HUES48 (cell line): ENCODE data around the gene PIK3C2G.

Experiments used
- H3K27ac ChIP-seq: one replicate; pipeline ENCODE4 v1.7.0; 2013; ENCODE audit warnings: low read depth, low read length, inconsistent platforms
- H3K27me3 ChIP-seq: 2 replicates; pipeline ENCODE4 v1.6.1; 2013; ENCODE audit warnings: mild to moderate bottlenecking, low read length; ENCODE audit not compliant: control insufficient read depth, insufficient read depth
- H3K36me3 ChIP-seq: 2 replicates; pipeline ENCODE4 v1.6.1; 2013; ENCODE audit warnings: low read length; ENCODE audit not compliant: control insufficient read depth, insufficient read depth
- H3K4me1 ChIP-seq: 2 replicates; pipeline ENCODE4 v1.6.1; 2013; ENCODE audit warnings: mild to moderate bottlenecking, low read length; ENCODE audit not compliant: control insufficient read depth, insufficient read depth
- H3K4me3 ChIP-seq: 2 replicates; pipeline ENCODE4 v1.5.1; 2013; ENCODE audit warnings: mild to moderate bottlenecking, low read depth, low read length
- H3K9ac ChIP-seq: 2 replicates; pipeline ENCODE4 v1.6.1; 2013; ENCODE audit warnings: mild to moderate bottlenecking, low read depth, low read length, moderate library complexity
- H3K9me3 ChIP-seq: 2 replicates; pipeline ENCODE4 v1.6.1; 2013; ENCODE audit warnings: low read length; ENCODE audit not compliant: control insufficient read depth, insufficient read depth

PIK3C2G gene

DNA sequence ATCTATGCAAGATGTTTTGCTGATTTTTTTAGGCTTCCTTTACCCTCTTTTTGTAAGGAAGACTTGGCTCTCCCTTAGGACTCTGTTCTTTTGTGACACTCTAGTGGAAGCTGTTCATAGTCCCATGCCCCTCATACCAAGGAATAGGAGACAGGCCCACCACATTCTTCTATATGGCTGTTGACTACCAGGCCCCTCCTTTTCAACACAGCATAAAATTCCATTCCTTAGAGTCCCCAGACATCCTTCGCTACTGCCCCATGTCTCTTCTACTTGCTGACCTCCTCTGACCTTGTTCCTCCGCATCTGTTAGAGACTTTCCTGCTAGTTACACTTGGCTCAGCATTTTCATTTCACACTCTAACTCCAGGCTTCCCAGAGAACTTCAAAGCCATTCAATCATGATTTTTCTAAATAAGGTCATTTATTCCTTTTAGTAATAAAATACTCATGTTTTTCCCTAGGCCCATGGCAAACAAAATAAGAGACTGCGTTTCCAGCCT lies 9.7 kb downstream of the PIK3C2G start:
- no peaks in the 10 kb centered on the region for H3K9me3 ChIP-seq

DNA sequence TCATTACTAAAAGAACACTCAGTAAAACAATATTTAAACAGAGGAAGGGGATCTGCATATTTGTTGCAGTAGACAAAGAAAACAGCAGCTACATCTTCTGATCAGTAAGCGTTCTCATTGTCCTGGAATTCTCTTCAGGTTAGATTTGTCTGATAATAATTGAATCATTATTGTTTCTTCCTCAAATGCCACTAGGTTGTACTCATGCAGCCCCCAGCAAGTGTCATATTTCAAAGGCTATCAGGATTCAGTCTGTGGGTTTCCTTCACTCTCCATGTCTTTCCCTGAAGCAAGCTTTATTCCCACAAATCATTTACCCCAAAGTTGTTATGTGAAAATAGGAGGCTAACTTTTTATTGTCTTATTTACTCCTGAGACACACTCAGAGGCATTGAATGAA lies 14.7 kb downstream of the PIK3C2G start:
- Histone ChIP-seq H3K36me3 (no peaks in the 10 kb centered on the region), H3K9ac (no peak overlapping the region), H3K4me1 (no peaks in the 10 kb centered on the region), H3K27ac (no peak overlapping the region), H3K4me3 (no peak overlapping the region), H3K27me3 (no peaks in the 10 kb centered on the region), H3K9me3 (no peaks in the 10 kb centered on the region)

More for the DNA sequence above, 9.7 kb downstream of the PIK3C2G start:
- Histone ChIP-seq H3K4me1 (no peaks in the 10 kb centered on the region), H3K9ac (no peak overlapping the region), H3K4me3 (no peak overlapping the region), H3K27me3 (no peaks in the 10 kb centered on the region), H3K27ac (no peak overlapping the region), H3K36me3 (no peaks in the 10 kb centered on the region)

DNA sequence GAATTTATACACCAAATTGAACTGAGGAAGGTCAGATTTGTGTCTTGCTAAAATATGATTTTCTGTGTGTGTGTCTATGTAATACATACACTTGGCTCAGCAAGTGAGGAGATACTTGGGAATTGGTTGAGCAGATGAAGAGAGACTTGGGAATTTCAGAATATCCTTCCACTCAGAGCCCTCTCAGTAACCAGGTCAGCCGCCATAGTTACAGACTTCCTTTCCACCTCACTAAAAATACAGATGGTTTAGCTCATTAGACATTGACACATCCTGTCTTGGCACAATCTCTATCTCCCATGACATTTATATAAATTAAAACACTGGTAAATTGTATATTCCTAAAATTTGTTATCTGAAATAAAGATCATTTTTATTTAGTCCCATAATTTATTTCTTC lies 15.9 kb downstream of the PIK3C2G start:
- Histone ChIP-seq H3K9me3 (no peaks in the 10 kb centered on the region), H3K27ac (no peak overlapping the region), H3K36me3 (no peaks in the 10 kb centered on the region), H3K4me3 (no peak overlapping the region), H3K9ac (no peak overlapping the region), H3K4me1 (no peaks in the 10 kb centered on the region), H3K27me3 (no peaks in the 10 kb centered on the region)

GRCh38 chr12:18280728-18281127 lies 19.4 kb downstream of the PIK3C2G start:
- H3K27me3 ChIP-seq: no peaks in the 10 kb centered on the region
- H3K4me3 ChIP-seq: no peak overlapping the region
- H3K27ac ChIP-seq: no peak overlapping the region
- peaks cover 16% of the 10 kb centered on the region for H3K4me1 ChIP-seq
- H3K9me3 ChIP-seq: no peaks in the 10 kb centered on the region
- H3K9ac ChIP-seq: no peak overlapping the region
- no peaks in the 10 kb centered on the region for H3K36me3 ChIP-seq

DNA sequence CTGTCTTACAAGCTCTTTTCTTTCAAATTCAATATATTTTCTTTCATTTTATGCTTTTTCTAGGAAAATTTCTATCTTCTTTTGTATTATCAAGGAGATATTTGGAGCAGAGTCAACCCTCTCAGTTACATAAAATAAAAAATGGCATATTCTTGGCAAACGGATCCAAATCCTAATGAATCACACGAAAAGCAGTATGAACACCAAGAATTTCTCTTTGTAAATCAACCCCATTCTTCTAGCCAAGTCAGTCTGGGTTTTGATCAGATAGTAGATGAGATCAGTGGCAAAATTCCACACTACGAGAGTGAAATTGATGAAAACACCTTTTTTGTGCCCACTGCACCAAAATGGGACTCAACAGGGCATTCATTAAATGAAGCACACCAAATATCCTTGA lies 20.6 kb downstream of the PIK3C2G start:
- Histone ChIP-seq H3K9me3 (no peaks in the 10 kb centered on the region), H3K4me3 (no peak overlapping the region), H3K36me3 (no peaks in the 10 kb centered on the region)

GRCh38 chr12:18283831-18284230 lies 22.5 kb downstream of the PIK3C2G start:
- no peaks in the 10 kb centered on the region for H3K36me3 ChIP-seq
- no peaks in the 10 kb centered on the region for H3K9me3 ChIP-seq
- no peak overlapping the region for H3K4me3 ChIP-seq
- H3K9ac ChIP-seq: no peak overlapping the region
- peaks cover 16% of the 10 kb centered on the region for H3K4me1 ChIP-seq
- no peak overlapping the region for H3K27ac ChIP-seq
- no peaks in the 10 kb centered on the region for H3K27me3 ChIP-seq

More for the DNA sequence above, 20.6 kb downstream of the PIK3C2G start:
- H3K9ac ChIP-seq: no peak overlapping the region
- H3K27ac ChIP-seq: no peak overlapping the region
- H3K4me1 ChIP-seq: peaks cover 16% of the 10 kb centered on the region
- no peaks in the 10 kb centered on the region for H3K27me3 ChIP-seq

DNA sequence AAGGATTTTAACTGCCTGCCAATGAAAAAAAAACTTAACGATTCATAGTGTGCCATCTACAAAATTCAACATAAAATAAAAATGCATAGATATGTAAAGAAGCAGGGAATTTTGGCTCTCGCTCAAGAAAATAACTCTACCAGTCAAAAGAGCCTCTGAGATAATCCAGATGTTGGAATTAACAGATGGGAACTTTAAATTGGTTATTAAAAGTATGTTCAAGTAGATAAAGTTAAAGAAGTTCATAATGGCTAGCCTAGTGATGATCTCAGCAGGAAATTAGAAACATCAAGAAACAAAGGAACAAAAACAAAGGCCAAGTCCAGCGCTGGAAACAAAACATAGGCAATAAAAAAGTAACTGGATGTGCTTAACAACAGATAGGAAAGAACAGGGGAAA lies 23.1 kb downstream of the PIK3C2G start:
- no peaks in the 10 kb centered on the region for H3K9me3 ChIP-seq
- peaks cover 16% of the 10 kb centered on the region for H3K4me1 ChIP-seq
- H3K4me3 ChIP-seq: no peak overlapping the region
- H3K27me3 ChIP-seq: no peaks in the 10 kb centered on the region
- H3K27ac ChIP-seq: no peak overlapping the region
- no peaks in the 10 kb centered on the region for H3K36me3 ChIP-seq
- no peak overlapping the region for H3K9ac ChIP-seq

- no peaks in the 10 kb centered on the region for H3K36me3 ChIP-seq
- H3K27me3 ChIP-seq: no peaks in the 10 kb centered on the region
- peaks cover 16% of the 10 kb centered on the region for H3K4me1 ChIP-seq
- no peaks in the 10 kb centered on the region for H3K9me3 ChIP-seq
- no peak overlapping the region for H3K9ac ChIP-seq
- no peak overlapping the region for H3K27ac ChIP-seq
- no peak overlapping the region for H3K4me3 ChIP-seq
Measured at GRCh38 chr12:18285161-18285560, 23.8 kb downstream of the PIK3C2G start.

GRCh38 chr12:18290386-18290785 lies 29.1 kb downstream of the PIK3C2G start:
- Histone ChIP-seq H3K27ac (no peak overlapping the region), H3K9me3 (no peaks in the 10 kb centered on the region), H3K27me3 (no peaks in the 10 kb centered on the region), H3K9ac (no peak overlapping the region), H3K4me1 (peaks cover 8% of the 10 kb centered on the region), H3K4me3 (no peak overlapping the region), H3K36me3 (no peaks in the 10 kb centered on the region)

DNA sequence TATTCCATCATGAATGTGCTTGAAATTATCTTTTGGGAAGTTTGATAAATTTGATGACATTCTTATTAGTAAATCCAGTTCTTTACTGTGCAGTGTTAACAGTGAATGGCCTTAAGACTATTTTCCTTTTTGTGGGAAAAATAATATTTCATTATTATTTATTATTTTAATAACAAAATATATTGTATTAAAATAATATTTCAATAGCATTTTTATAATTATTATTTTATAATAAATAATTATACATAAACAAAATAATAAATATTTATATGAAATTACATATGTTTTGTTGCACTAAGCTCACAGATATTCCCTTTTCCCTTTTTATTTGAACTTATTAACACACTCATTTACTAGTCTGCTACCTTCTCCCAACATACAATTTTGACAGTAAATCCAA lies 33.6 kb downstream of the PIK3C2G start:
- Histone ChIP-seq H3K36me3 (no peaks in the 10 kb centered on the region), H3K4me3 (no peak overlapping the region), H3K27me3 (no peaks in the 10 kb centered on the region), H3K9me3 (no peaks in the 10 kb centered on the region), H3K4me1 (peaks cover 42% of the 10 kb centered on the region), H3K9ac (no peak overlapping the region), H3K27ac (no peak overlapping the region)

DNA sequence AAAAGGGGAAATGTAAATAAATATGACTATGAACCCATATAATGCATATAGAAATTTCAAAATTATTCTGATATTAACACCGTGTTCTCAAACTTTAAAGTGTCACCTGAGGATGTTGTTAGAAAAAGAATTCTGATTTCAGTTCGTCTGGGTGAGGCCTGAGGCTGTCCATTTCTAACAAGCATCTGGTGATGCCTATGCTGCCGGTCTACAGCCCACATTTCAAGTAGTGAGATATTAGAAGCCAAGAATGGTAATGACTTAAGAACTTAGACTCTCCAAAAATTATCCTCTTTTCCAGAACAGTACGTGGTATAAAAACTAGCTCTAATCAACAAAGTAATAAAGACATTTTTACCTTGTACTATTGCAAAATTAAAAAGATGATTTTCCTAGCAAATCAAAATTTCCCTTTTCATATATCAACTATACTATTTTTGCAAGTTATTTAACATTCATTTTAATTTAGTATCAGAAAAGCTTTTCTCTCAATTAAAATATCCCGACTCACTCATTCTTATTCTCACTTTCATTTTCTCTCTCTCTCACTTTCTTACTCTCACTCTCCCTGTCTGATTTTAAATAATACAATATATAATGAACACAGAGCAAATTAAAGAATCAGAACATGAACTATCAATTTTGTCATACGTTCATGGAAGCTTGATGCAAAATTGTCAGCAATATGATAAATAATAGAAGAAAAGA lies 35.0 kb downstream of the PIK3C2G start:
- Histone ChIP-seq H3K9ac (no peak overlapping the region), H3K36me3 (no peaks in the 10 kb centered on the region), H3K27ac (no peak overlapping the region), H3K9me3 (peaks cover 5% of the 10 kb centered on the region; the same call in 1 of the 2 replicates), H3K4me1 (peaks cover 46% of the 10 kb centered on the region), H3K4me3 (no peak overlapping the region), H3K27me3 (no peaks in the 10 kb centered on the region)
